Upper lobe of left lung (tissue), 6 donors: ENCODE measurements around the gene THTPA. TPM values are rescaled to one million over a fixed set of nuclear protein-coding genes. Genes with fewer than 3 reads are reported as not detected.

Experiments used
- ATAC-seq, 2 donors: fragments of 200-7000 bp; cut with Tn5 transposase; one replicate each; pipeline ENCODE4 v1.9.1; 2022; ENCODE audit warnings: mild to moderate bottlenecking in 2 of 2, moderate library complexity in 2 of 2; ENCODE audit not compliant: low FRiP score in 2 of 2
- DNase-seq, 2 donors: peaks; one replicate each; pipeline ENCODE4 v3.0.0-alpha.2; 2019 to 2020
- H3K27ac ChIP-seq, 4 donors: fragments of 200-600 bp; sonication (generic); one replicate each; pipeline ENCODE4 v1.5.1; 2016 to 2019
- H3K27me3 ChIP-seq, 4 donors: fragments of 200-600 bp; sonication (generic); one replicate each; pipeline ENCODE4 v1.5.1; 2017 to 2019
- H3K36me3 ChIP-seq, 4 donors: fragments of 200-600 bp; sonication (generic); one replicate each; pipeline ENCODE4 v1.5.1; 2016 to 2019
- H3K4me1 ChIP-seq, 4 donors: fragments of 200-600 bp; sonication (generic); one replicate each; pipeline ENCODE4 v1.5.1; 2018 to 2019
- H3K4me3 ChIP-seq, 4 donors: fragments of 200-600 bp; sonication (generic); one replicate each; pipeline ENCODE4 v1.5.1; 2017 to 2019; ENCODE audit warnings: mild to moderate bottlenecking in 2 of 4, moderate library complexity in 1 of 4
- H3K9me3 ChIP-seq, 4 donors: fragments of 200-600 bp; sonication (generic); one replicate each; pipeline ENCODE4 v1.5.1; 2018 to 2019
- EP300 ChIP-seq, 4 donors: sonication (generic); formaldehyde crosslinking; IDR thresholded peaks; one replicate each; pipeline ENCODE4 v1.5.1; 2017; ENCODE audit warnings: antibody characterized with exemption in 4 of 4, control low read depth in 2 of 4
- POLR2A ChIP-seq, 4 donors: fragments of 450-650 bp; IDR thresholded peaks; one replicate each; pipeline ENCODE4 v1.5.1; 2016 to 2017; ENCODE audit warnings: antibody characterized with exemption in 4 of 4, mild to moderate bottlenecking in 2 of 4
- POLR2AphosphoS5 ChIP-seq, 2 donors: sonication (generic); formaldehyde crosslinking; IDR thresholded peaks; one replicate each; pipeline ENCODE4 v1.5.1; 2017; ENCODE audit warnings: antibody characterized with exemption in 2 of 2
- WGBS, 2 donors: methylation state at CpG; one replicate each; pipeline ENCODE4 v1.1.5; 2017 to 2018; 5-methylcytosine and 5-hydroxymethylcytosine counted together
- total RNA-seq, 6 donors: library from RNA; depleted of rRNA in 4 of 6; stranded (reverse); fragments of >200 nt in 4 of 6; gene quantifications; one replicate each; pipeline versions ENCODE4 v1.1.0 to v1.2.1, GENCODE V29; 2016 to 2021
- TF ChIP-seq, protein P1 (sequence below), 6 experiments: fragments of 450-650 bp in 4 of 6; fragments of 200-600 bp in 2 of 6; sonication (generic) in 2 of 6; IDR thresholded peaks; one replicate each; pipeline ENCODE4 v1.5.1; 2016 to 2019; ENCODE audit warnings: antibody characterized with exemption in 6 of 6
- donor health status: DM: no; HTN: no; CAD: no; lungs with moderate emphysema.
- donor health status: DM: no; HTN: yes; CAD: no; lungs with severe emphysema.

The THTPA gene
- total RNA-seq, 6 donors from 2014 or later = 16.7 to 27.2 (median 20.4) TPM

DNA sequence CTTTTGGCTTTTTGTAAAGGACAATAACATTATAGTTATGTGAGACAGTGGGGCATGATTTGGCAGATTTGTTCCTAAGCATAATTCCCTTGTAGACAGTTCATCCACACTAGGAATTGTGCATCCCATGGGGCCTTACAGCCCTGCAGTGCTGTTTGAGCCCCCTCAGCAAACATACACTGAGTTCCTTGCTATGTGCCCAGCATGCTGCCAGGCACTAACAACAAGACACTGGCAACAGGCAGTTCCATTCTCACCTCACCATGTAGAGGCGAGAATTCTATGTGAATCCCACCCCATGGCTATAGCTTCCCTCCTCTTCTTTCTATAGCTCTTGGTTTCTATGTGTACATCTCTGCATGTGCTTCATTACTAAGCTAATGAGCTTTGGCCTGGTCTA lies 1.9 kb downstream of the THTPA start:
- Histone ChIP-seq H3K36me3 (peaks cover 0 to 44% (median 31%) of the 10 kb centered on the region in 4 donors), H3K4me1 (peaks cover 16 to 36% (median 23%) of the 10 kb centered on the region in 4 donors), H3K4me3 (no peak overlapping the region), H3K9me3 (no peaks in the 10 kb centered on the region), H3K27ac (no peak overlapping the region), H3K27me3 (no peaks in the 10 kb centered on the region)
- WGBS, 2 donors = 100% methylated on average over 1 of the region's 1 CpG
- no peak for ATAC-seq
- TF ChIP-seq, protein P1, sequence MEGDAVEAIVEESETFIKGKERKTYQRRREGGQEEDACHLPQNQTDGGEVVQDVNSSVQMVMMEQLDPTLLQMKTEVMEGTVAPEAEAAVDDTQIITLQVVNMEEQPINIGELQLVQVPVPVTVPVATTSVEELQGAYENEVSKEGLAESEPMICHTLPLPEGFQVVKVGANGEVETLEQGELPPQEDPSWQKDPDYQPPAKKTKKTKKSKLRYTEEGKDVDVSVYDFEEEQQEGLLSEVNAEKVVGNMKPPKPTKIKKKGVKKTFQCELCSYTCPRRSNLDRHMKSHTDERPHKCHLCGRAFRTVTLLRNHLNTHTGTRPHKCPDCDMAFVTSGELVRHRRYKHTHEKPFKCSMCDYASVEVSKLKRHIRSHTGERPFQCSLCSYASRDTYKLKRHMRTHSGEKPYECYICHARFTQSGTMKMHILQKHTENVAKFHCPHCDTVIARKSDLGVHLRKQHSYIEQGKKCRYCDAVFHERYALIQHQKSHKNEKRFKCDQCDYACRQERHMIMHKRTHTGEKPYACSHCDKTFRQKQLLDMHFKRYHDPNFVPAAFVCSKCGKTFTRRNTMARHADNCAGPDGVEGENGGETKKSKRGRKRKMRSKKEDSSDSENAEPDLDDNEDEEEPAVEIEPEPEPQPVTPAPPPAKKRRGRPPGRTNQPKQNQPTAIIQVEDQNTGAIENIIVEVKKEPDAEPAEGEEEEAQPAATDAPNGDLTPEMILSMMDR (IDR thresholded peaks at IDR 0.05) = no peak
- TF ChIP-seq POLR2AphosphoS5 (IDR thresholded peaks at IDR 0.05) (no peak), POLR2A (IDR thresholded peaks at IDR 0.05) (no peak), EP300 (IDR thresholded peaks at IDR 0.05) (no peak)
- no peak for DNase-seq

DNA sequence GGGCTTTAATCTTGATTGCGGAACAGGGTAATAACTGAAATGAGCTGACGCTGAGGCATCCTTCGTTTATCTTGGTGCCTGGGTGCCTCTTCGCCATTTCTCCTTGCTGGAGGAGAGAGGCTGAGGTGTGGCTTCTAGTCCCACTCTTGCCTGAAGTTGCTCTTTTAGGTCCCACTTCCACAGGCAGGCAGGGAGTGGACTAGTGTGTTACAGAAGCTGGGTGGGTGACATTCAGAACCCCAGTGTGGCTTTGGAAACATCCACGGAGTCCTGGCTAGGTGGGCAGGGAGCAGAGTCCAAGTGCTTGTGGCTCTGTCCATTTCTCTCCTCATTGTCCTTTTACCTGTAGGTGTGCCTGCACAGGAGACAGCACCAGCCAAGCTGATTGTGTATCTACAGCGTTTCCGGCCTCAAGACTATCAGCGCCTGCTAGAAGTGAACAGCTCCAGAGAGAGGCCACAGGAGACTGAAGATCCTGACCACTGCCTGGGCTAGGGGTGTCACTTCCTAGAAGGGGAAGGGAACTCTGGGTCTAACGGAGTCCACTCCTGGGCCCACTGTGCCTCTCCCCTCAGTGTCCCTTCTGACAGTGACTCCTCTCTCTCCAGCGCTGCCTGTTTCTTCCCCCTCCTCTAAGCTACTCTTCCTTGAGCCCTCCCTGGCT lies 2.4 kb downstream of the THTPA start:
- no peaks in the 10 kb centered on the region for H3K27me3 ChIP-seq
- DNase-seq (no peak), ATAC-seq (no peak)
- H3K9me3 ChIP-seq = no peaks in the 10 kb centered on the region
- no peak overlapping the region for H3K4me3 ChIP-seq
- peaks cover 0 to 49% (median 31%) of the 10 kb centered on the region in 4 donors for H3K36me3 ChIP-seq
- H3K27ac ChIP-seq = no peak overlapping the region
- no peak for TF ChIP-seq POLR2A (IDR thresholded peaks at IDR 0.05)
- TF ChIP-seq EP300 (IDR thresholded peaks at IDR 0.05) = no peak
- TF ChIP-seq, protein P1 (IDR thresholded peaks at IDR 0.05) = no peak
- no peak for TF ChIP-seq POLR2AphosphoS5 (IDR thresholded peaks at IDR 0.05)
- WGBS, 2 donors = 89% methylated on average over 10 of the region's 10 CpGs
- H3K4me1 ChIP-seq = peaks cover 16 to 39% (median 23%) of the 10 kb centered on the region in 4 donors

DNA sequence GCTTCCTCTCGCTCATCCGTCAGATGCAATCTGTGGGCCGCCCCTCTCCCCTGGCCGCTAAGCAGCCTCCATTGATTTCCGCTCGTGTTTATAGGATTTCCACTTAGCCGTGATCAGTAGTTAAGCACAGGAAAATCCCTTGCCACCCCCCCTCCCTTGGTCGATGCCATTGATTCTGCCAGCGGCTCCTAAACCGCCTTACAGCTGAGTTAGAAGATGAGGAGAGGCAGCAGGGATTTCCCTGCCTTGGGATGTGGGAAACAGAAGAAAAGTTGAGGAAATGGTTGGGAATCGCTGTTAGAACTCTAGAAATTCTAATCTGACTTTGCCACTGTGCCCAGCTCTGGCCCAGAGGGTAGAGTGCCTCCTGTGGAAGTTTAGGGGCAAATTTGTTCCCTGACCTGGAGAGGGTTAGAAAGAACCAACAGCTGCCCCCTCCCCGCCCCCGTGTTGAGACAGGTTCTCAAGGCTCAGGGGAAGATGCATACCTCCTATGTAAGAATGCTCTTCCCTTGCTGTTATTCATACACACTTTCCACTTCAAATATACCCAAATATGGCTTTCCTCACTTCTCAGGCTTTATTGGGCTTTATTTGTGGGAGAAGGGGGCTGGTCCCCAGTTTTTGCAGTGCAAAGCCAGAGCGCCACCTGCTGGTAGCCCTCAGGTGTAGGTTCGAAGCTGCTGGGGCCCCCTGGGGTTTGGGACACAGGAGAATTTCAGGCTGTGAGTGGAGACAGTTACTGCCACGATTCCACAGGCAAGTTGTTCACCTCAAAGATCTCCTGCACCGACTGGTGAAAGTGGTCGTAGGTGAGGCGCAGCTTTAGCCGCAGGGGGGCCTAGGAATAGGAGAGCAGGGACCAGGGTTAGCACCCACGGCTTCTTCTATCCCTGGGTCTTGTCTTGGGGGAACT lies 3.2 kb downstream of the THTPA start:
- Histone ChIP-seq H3K36me3 (peaks cover 0 to 55% (median 35%) of the 10 kb centered on the region in 4 donors), H3K4me1 (peaks cover 16 to 39% (median 23%) of the 10 kb centered on the region in 4 donors), H3K9me3 (no peaks in the 10 kb centered on the region), H3K27me3 (no peaks in the 10 kb centered on the region), H3K4me3 (no peak overlapping the region), H3K27ac (no peak overlapping the region)
- TF ChIP-seq, protein P1 (IDR thresholded peaks at IDR 0.05) = peak; percentile 41 to 87 (median 62)
- TF ChIP-seq POLR2AphosphoS5 (IDR thresholded peaks at IDR 0.05) = no peak
- DNase-seq (peak in 1 of 2 donors; percentile 45), ATAC-seq (no peak)
- WGBS, 2 donors = 76 to 78% methylated on average over 20 to 21 of the region's 21 CpGs

DNA sequence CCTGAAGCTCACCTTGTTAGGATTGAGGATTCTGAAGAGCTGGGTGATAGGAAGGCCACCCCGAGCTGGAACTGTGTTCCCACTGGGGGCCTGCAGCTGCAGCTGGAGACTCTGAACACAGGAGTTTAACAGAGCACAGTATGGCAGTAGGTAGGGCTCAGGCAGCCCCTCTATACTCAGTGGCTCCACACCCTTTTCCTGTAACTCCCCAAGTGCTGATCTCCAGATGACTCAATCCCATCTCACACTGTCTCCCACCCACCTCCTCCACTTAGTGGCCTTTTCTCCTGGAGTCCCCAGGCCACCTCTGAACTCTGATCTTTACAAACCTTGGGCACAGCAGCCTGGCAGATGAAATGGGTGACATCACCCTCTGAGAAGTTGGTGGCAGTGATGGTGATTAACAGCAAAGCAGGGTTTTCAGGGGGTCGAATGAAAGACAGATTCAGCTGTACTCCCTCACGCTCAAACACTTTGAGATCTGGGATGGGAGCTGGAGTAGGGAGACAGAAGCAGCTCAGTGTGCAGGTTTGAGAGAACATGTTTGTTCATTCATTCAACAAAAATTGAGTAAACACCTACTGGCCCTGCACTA lies 4.0 kb downstream of the THTPA start:
- no peaks in the 10 kb centered on the region for H3K27me3 ChIP-seq
- no peak for ATAC-seq
- no peak overlapping the region for H3K4me3 ChIP-seq
- H3K36me3 ChIP-seq = peaks cover 0 to 55% (median 39%) of the 10 kb centered on the region in 4 donors
- no peak for TF ChIP-seq POLR2AphosphoS5 (IDR thresholded peaks at IDR 0.05)
- TF ChIP-seq POLR2A (IDR thresholded peaks at IDR 0.05) = no peak
- no peak for TF ChIP-seq EP300 (IDR thresholded peaks at IDR 0.05)
- TF ChIP-seq, protein P1 (IDR thresholded peaks at IDR 0.05) = no peak
- DNase-seq = no peak
- H3K9me3 ChIP-seq = no peaks in the 10 kb centered on the region
- H3K4me1 ChIP-seq = peaks cover 16 to 39% (median 22%) of the 10 kb centered on the region in 4 donors
- no peak overlapping the region for H3K27ac ChIP-seq
- WGBS, 2 donors = 93 to 100% methylated on average over 2 to 3 of the region's 3 CpGs
